Upper lobe of left lung (tissue), 6 donors: Measurements from ENCODE around the gene ARHGEF19. TPM values are rescaled to one million over a fixed set of nuclear protein-coding genes. Genes with fewer than 3 reads are reported as not detected.
"Not testable (repeated sequence)": the region's sequence is repeated elsewhere in the genome, so short reads cannot be mapped to it uniquely, and the experiment has no call there.

ENCODE experiments used
- ATAC-seq, 2 donors: fragments of 200-7000 bp; cut with Tn5 transposase; one replicate each; pipeline ENCODE4 v1.9.1; 2022; ENCODE audit warnings: mild to moderate bottlenecking in 2 of 2, moderate library complexity in 2 of 2; ENCODE audit not compliant: low FRiP score in 2 of 2
- DNase-seq, 2 donors: peaks; one replicate each; pipeline ENCODE4 v3.0.0-alpha.2; 2019 to 2020
- H3K27ac ChIP-seq, 4 donors: fragments of 200-600 bp; sonication (generic); one replicate each; pipeline ENCODE4 v1.5.1; 2016 to 2019
- H3K27me3 ChIP-seq, 4 donors: fragments of 200-600 bp; sonication (generic); one replicate each; pipeline ENCODE4 v1.5.1; 2017 to 2019
- H3K36me3 ChIP-seq, 4 donors: fragments of 200-600 bp; sonication (generic); one replicate each; pipeline ENCODE4 v1.5.1; 2016 to 2019
- H3K4me1 ChIP-seq, 4 donors: fragments of 200-600 bp; sonication (generic); one replicate each; pipeline ENCODE4 v1.5.1; 2018 to 2019
- H3K4me3 ChIP-seq, 4 donors: fragments of 200-600 bp; sonication (generic); one replicate each; pipeline ENCODE4 v1.5.1; 2017 to 2019; ENCODE audit warnings: mild to moderate bottlenecking in 2 of 4, moderate library complexity in 1 of 4
- H3K9me3 ChIP-seq, 4 donors: fragments of 200-600 bp; sonication (generic); one replicate each; pipeline ENCODE4 v1.5.1; 2018 to 2019
- EP300 ChIP-seq, 4 donors: sonication (generic); formaldehyde crosslinking; IDR thresholded peaks; one replicate each; pipeline ENCODE4 v1.5.1; 2017; ENCODE audit warnings: antibody characterized with exemption in 4 of 4, control low read depth in 2 of 4
- POLR2A ChIP-seq, 4 donors: fragments of 450-650 bp; IDR thresholded peaks; one replicate each; pipeline ENCODE4 v1.5.1; 2016 to 2017; ENCODE audit warnings: antibody characterized with exemption in 4 of 4, mild to moderate bottlenecking in 2 of 4
- POLR2AphosphoS5 ChIP-seq, 2 donors: sonication (generic); formaldehyde crosslinking; IDR thresholded peaks; one replicate each; pipeline ENCODE4 v1.5.1; 2017; ENCODE audit warnings: antibody characterized with exemption in 2 of 2
- WGBS, 2 donors: methylation state at CpG; one replicate each; pipeline ENCODE4 v1.1.5; 2017 to 2018; 5-methylcytosine and 5-hydroxymethylcytosine counted together
- total RNA-seq, 6 donors: library from RNA; depleted of rRNA in 4 of 6; stranded (reverse); fragments of >200 nt in 4 of 6; gene quantifications; one replicate each; pipeline versions ENCODE4 v1.1.0 to v1.2.1, GENCODE V29; 2016 to 2021
- TF ChIP-seq, protein P1 (sequence below), 6 experiments: fragments of 450-650 bp in 4 of 6; fragments of 200-600 bp in 2 of 6; sonication (generic) in 2 of 6; IDR thresholded peaks; one replicate each; pipeline ENCODE4 v1.5.1; 2016 to 2019; ENCODE audit warnings: antibody characterized with exemption in 6 of 6
- donor health status: DM: no; HTN: no; CAD: no; lungs with moderate emphysema.
- donor health status: DM: no; HTN: yes; CAD: no; lungs with severe emphysema.

Gene ARHGEF19
- total RNA-seq, 6 donors from 2014 or later, result 3.5 to 70.2 (median 12.6) TPM

DNA sequence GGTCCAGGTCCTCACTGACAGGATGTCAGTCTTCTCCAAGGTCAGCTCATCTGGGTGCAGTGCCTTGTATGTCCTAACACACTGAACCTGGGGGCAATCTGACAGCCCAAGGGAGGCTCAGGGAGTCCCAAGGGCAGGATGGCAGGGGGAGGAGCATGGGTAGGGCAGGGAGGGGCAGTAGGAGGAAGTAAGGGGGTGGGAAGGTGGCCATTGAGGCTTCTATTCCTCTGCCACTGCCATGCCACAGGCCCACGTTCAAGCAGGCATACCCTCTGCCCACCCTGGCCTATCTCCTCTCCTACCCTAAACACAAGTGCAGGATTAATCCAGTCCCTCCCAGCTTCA, 13.3 kb downstream of the ARHGEF19 start:
- TF ChIP-seq EP300 (IDR thresholded peaks at IDR 0.05), result no peak
- TF ChIP-seq, protein P1, sequence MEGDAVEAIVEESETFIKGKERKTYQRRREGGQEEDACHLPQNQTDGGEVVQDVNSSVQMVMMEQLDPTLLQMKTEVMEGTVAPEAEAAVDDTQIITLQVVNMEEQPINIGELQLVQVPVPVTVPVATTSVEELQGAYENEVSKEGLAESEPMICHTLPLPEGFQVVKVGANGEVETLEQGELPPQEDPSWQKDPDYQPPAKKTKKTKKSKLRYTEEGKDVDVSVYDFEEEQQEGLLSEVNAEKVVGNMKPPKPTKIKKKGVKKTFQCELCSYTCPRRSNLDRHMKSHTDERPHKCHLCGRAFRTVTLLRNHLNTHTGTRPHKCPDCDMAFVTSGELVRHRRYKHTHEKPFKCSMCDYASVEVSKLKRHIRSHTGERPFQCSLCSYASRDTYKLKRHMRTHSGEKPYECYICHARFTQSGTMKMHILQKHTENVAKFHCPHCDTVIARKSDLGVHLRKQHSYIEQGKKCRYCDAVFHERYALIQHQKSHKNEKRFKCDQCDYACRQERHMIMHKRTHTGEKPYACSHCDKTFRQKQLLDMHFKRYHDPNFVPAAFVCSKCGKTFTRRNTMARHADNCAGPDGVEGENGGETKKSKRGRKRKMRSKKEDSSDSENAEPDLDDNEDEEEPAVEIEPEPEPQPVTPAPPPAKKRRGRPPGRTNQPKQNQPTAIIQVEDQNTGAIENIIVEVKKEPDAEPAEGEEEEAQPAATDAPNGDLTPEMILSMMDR (IDR thresholded peaks at IDR 0.05), result no peak
- TF ChIP-seq POLR2AphosphoS5 (IDR thresholded peaks at IDR 0.05), result no peak
- TF ChIP-seq POLR2A (IDR thresholded peaks at IDR 0.05), result no peak
- Histone ChIP-seq H3K4me1 (no peaks in the 10 kb centered on the region), H3K4me3 (no peak overlapping the region), H3K27me3 (no peaks in the 10 kb centered on the region), H3K36me3 (peaks cover 0 to 17% (median 3%) of the 10 kb centered on the region in 4 donors), H3K27ac (no peak overlapping the region), H3K9me3 (no peaks in the 10 kb centered on the region)
- ATAC-seq (no peak), DNase-seq (no peak)
- 60 to 78% methylated on average over 1 of the region's 1 CpG for WGBS, 2 donors

DNA sequence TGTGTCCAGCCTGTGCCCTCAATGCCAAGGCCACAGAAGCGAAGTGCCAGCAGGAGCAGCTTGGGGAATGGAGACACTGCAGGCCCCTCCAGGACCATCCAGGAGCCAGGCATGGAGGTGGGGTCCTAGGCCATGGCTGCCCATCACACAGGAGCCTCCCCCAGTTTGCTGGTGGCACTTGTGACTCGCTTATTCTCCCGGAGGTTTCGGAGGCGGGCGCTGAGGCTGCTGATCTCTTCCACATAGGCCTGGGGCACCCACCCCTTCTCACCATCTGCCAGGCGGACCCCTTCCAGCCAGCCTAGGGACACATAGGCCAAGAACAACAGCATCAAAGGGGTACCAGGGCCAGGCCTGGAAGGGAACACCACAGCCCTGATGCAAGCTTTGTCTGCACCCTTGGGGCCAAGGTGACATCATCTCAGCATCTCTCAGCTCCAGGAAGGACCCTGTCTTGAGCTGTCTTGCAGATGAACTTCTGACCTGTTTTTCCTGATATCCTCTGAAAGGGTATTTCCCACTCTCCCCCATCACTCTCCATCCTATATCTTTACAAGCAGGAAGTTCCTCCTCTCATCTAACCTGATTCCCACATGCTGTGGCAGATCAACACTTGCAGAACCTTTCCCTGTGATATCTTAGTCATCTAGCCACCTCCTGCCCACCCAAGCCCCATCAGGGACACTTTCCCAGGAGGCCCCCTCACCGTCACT, 13.9 kb downstream of the ARHGEF19 start:
- WGBS, 2 donors, result 90 to 94% methylated on average over 2 to 8 of the region's 8 CpGs
- H3K4me1 ChIP-seq, result no peaks in the 10 kb centered on the region
- H3K27ac ChIP-seq, result no peak overlapping the region
- H3K4me3 ChIP-seq, result no peak overlapping the region
- H3K27me3 ChIP-seq, result no peaks in the 10 kb centered on the region
- H3K9me3 ChIP-seq, result no peaks in the 10 kb centered on the region
- TF ChIP-seq POLR2A (IDR thresholded peaks at IDR 0.05) (no peak), POLR2AphosphoS5 (IDR thresholded peaks at IDR 0.05) (no peak), EP300 (IDR thresholded peaks at IDR 0.05) (no peak)
- TF ChIP-seq, protein P1 (IDR thresholded peaks at IDR 0.05), result no peak
- no peak for DNase-seq
- peaks cover 0 to 17% (median 3%) of the 10 kb centered on the region in 4 donors for H3K36me3 ChIP-seq
- ATAC-seq, result no peak

DNA sequence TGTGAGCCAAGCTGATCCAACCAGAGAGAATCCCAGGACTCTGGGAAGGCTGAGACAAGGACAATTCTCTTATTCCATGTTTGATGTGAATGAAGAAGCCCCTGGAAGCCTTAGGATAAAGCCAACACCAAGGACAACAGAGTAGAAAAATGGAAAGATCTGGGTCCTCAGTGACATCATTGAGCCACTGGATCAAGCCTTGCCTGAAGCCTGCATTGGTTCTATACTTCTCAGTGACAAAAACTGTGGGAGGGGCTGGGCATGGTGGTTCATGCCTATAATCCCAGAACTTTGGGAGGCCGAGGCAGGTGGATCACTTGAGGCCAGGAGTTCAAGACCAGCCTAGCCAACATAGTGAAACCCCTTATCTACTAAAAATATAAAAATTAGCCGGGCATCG, 15.6 kb downstream of the ARHGEF19 start:
- H3K4me3 ChIP-seq, result no peak overlapping the region
- H3K9me3 ChIP-seq, result no peaks in the 10 kb centered on the region
- no peaks in the 10 kb centered on the region for H3K27me3 ChIP-seq
- DNase-seq, result no peak
- 65 to 100% methylated on average over 2 to 3 of the region's 3 CpGs for WGBS, 2 donors
- no peaks in the 10 kb centered on the region for H3K4me1 ChIP-seq
- ATAC-seq, result no peak
- no peak overlapping the region for H3K27ac ChIP-seq
- peaks cover 0 to 17% (median 3%) of the 10 kb centered on the region in 4 donors for H3K36me3 ChIP-seq
- TF ChIP-seq, protein P1 (IDR thresholded peaks at IDR 0.05), result no peak
- TF ChIP-seq EP300 (IDR thresholded peaks at IDR 0.05) (no peak), POLR2AphosphoS5 (IDR thresholded peaks at IDR 0.05) (no peak), POLR2A (IDR thresholded peaks at IDR 0.05) (no peak)

DNA sequence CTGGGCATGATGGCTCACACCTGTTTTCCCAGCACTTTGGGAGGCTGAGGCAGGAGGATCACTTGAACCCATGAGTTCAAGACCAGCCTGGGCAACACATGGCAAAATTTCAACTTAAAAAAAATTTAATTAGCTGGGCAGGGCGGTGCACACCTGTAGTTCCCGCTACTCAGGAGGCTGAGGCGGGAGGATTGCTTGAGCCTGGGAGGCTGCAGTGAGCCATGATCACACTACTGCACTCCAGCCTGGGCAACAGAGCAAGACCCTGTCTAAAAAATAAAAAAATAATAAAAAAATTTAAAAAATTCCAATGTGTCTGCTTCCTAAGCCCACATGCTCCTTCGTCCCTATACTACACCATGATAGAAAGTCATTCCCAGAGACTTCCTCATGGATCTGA, 16.3 kb downstream of the ARHGEF19 start:
- 83 to 94% methylated on average over 4 of the region's 4 CpGs for WGBS, 2 donors
- H3K27me3 ChIP-seq, H3K27ac ChIP-seq, H3K4me3 ChIP-seq, H3K9me3 ChIP-seq, ATAC-seq, H3K4me1 ChIP-seq, DNase-seq: not testable (repeated sequence)
- peaks cover 0 to 13% (median 3%) of the 10 kb centered on the region in 4 donors for H3K36me3 ChIP-seq

- Histone ChIP-seq H3K27ac (peak overlapping the region in 1 of 4 donors; percentile 21), H3K36me3 (peaks cover 0 to 12% (median 0%) of the 10 kb centered on the region in 4 donors), H3K9me3 (no peaks in the 10 kb centered on the region), H3K27me3 (no peaks in the 10 kb centered on the region), H3K4me1 (no peaks in the 10 kb centered on the region), H3K4me3 (no peak overlapping the region)
- no peak for DNase-seq
- TF ChIP-seq, protein P1 (IDR thresholded peaks at IDR 0.05), result no peak
- TF ChIP-seq EP300 (IDR thresholded peaks at IDR 0.05) (peak in 2 of 4 donors; percentile 33 to 70), POLR2A (IDR thresholded peaks at IDR 0.05) (peak in 1 of 4 donors; percentile 30)
- 84 to 90% methylated on average over 7 of the region's 7 CpGs for WGBS, 2 donors
- no peak for ATAC-seq
Measured at GRCh38 chr1:16195518-16195905, 16.9 kb downstream of the ARHGEF19 start.
